OCI-LY1 (cell line): ENCODE data around the gene PRF1.

Experiments
- H2AFZ ChIP-seq: fragments of 200-600 bp; sonication (generic), shearing (Covaris generic); 2 replicates; pipeline ENCODE4 v1.6.0; 2014; ENCODE audit warnings: antibody characterized with exemption, mild to moderate bottlenecking, low read length
- H3F3A ChIP-seq: fragments of 200-600 bp; sonication (generic), shearing (Covaris generic); 2 replicates; pipeline ENCODE4 v1.6.0; 2014; ENCODE audit warnings: mild to moderate bottlenecking, antibody characterized with exemption, low read length, moderate library complexity; ENCODE audit not compliant: insufficient read depth
- H3K27ac ChIP-seq: fragments of 200-600 bp; sonication (generic); 2 replicates; pipeline ENCODE4 v1.5.1; 2014; ENCODE audit warnings: low read length, mixed run types, mild to moderate bottlenecking, low read depth; ENCODE audit not compliant: poor library complexity, severe bottlenecking
- H3K27me3 ChIP-seq: fragments of 200-600 bp; sonication (generic); 2 replicates; pipeline ENCODE4 v1.6.0; 2014; ENCODE audit warnings: antibody characterized with exemption, mild to moderate bottlenecking, low read length, moderate library complexity; ENCODE audit not compliant: insufficient read depth
- H3K36me3 ChIP-seq: fragments of 200-600 bp; sonication (generic); 2 replicates; pipeline ENCODE4 v1.6.1; 2014; ENCODE audit warnings: mild to moderate bottlenecking, antibody characterized with exemption, low read length, moderate library complexity, mixed read lengths; ENCODE audit not compliant: insufficient read depth
- H3K4me1 ChIP-seq: fragments of 200-600 bp; sonication (generic); 2 replicates; pipeline ENCODE4 v1.5.1; 2014; ENCODE audit warnings: mild to moderate bottlenecking, low read length, moderate library complexity; ENCODE audit not compliant: insufficient read depth, severe bottlenecking
- H3K4me2 ChIP-seq: fragments of 200-600 bp; sonication (generic), shearing (Covaris generic); 2 replicates; pipeline ENCODE4 v1.6.1; 2014; ENCODE audit warnings: low read length
- H3K4me3 ChIP-seq: fragments of 200-600 bp; sonication (generic); 2 replicates; pipeline ENCODE4 v1.5.1; 2014; ENCODE audit warnings: low read length, low read depth, mild to moderate bottlenecking, mixed read lengths; ENCODE audit not compliant: poor library complexity, severe bottlenecking
- H3K79me2 ChIP-seq: fragments of 200-600 bp; shearing (Covaris generic); 2 replicates; pipeline ENCODE4 v1.6.1; 2016; ENCODE audit warnings: mixed run types, low read length, mixed read lengths; ENCODE audit not compliant: insufficient read depth
- H3K9ac ChIP-seq: fragments of 200-600 bp; sonication (generic), shearing (Covaris generic); 2 replicates; pipeline ENCODE4 v1.6.1; 2014; ENCODE audit warnings: mild to moderate bottlenecking, low read length, mixed read lengths
- H3K9me2 ChIP-seq: fragments of 200-600 bp; sonication (generic), shearing (Covaris generic); 2 replicates; pipeline ENCODE4 v1.6.1; 2014; ENCODE audit warnings: low read depth, mild to moderate bottlenecking, low read length, mixed read lengths
- H3K9me3 ChIP-seq: fragments of 200-600 bp; shearing (Covaris generic); 2 replicates; pipeline ENCODE4 v1.6.1; 2014; ENCODE audit warnings: low read length, mixed read lengths
- H4K20me1 ChIP-seq: fragments of 200-600 bp; sonication (generic), shearing (Covaris generic); 2 replicates; pipeline ENCODE4 v1.6.0; 2016; ENCODE audit warnings: mild to moderate bottlenecking, low read length; ENCODE audit not compliant: insufficient read depth
- CTCF ChIP-seq: fragments of 200-600 bp; sonication (generic), shearing (Covaris generic); IDR thresholded peaks from 2 replicates; pipeline ENCODE4 v1.5.1; 2017; ENCODE audit warnings: mild to moderate bottlenecking, antibody characterized with exemption, low read length, moderate library complexity, mixed read lengths
- EZH2 ChIP-seq: fragments of 200-600 bp; sonication (generic), shearing (Covaris generic); IDR thresholded peaks from 2 replicates; pipeline ENCODE4 v1.8.0; 2017; ENCODE audit warnings: borderline replicate concordance, mixed run types, mild to moderate bottlenecking, antibody characterized with exemption, low read length, moderate library complexity, mixed read lengths

PRF1 gene

GRCh38 chr10:70565556-70566514 is 36.7 kb downstream of the PRF1 start:
- no peaks in the 10 kb centered on the region for H3K27me3 ChIP-seq
- H3K4me3 ChIP-seq = no peak overlapping the region
- H3K27ac ChIP-seq = peak overlapping the region; percentile 93
- peaks cover 63% of the 10 kb centered on the region; the same call in 1 of the 2 replicates for H3K36me3 ChIP-seq
- no peaks in the 10 kb centered on the region for H3K79me2 ChIP-seq
- peak overlapping the region; percentile 7; the same call in 1 of the 2 replicates for H3K9ac ChIP-seq
- H2AFZ ChIP-seq = no peak overlapping the region
- H4K20me1 ChIP-seq = no peaks in the 10 kb centered on the region
- H3K9me3 ChIP-seq = no peaks in the 10 kb centered on the region
- TF ChIP-seq EZH2 (no peak), CTCF (no peak)
- H3F3A ChIP-seq = no peaks in the 10 kb centered on the region
- H3K4me2 ChIP-seq = no peak overlapping the region
- peaks cover 30% of the 10 kb centered on the region for H3K4me1 ChIP-seq
- no peaks in the 10 kb centered on the region for H3K9me2 ChIP-seq

GRCh38 chr10:70564901-70565351 is 37.6 kb downstream of the PRF1 start:
- Histone ChIP-seq H3F3A (no peaks in the 10 kb centered on the region), H3K27me3 (no peaks in the 10 kb centered on the region), H3K9me3 (no peaks in the 10 kb centered on the region), H3K9me2 (no peaks in the 10 kb centered on the region), H3K27ac (peak overlapping the region; percentile 93), H3K36me3 (peaks cover 57% of the 10 kb centered on the region; the same call in 1 of the 2 replicates), H2AFZ (no peak overlapping the region), H3K4me3 (no peak overlapping the region), H3K4me2 (no peak overlapping the region), H3K9ac (peak overlapping the region; percentile 7; the same call in 1 of the 2 replicates), H4K20me1 (no peaks in the 10 kb centered on the region), H3K4me1 (peaks cover 39% of the 10 kb centered on the region), H3K79me2 (no peaks in the 10 kb centered on the region)
- peak; percentile 66 for TF ChIP-seq CTCF
- no peak for TF ChIP-seq EZH2

- Histone ChIP-seq H3K79me2 (no peaks in the 10 kb centered on the region), H3K9me3 (no peaks in the 10 kb centered on the region), H3K36me3 (peaks cover 50% of the 10 kb centered on the region; the same call in 1 of the 2 replicates), H3K27me3 (no peaks in the 10 kb centered on the region), H3K9me2 (no peaks in the 10 kb centered on the region), H3K4me2 (no peak overlapping the region), H3K27ac (peak overlapping the region; percentile 93), H2AFZ (no peak overlapping the region), H3K4me1 (peaks cover 46% of the 10 kb centered on the region), H3K4me3 (no peak overlapping the region), H3F3A (no peaks in the 10 kb centered on the region), H3K9ac (no peak overlapping the region; the same call in 1 of the 2 replicates), H4K20me1 (no peaks in the 10 kb centered on the region)
- no peak for TF ChIP-seq EZH2
- TF ChIP-seq CTCF = no peak
Measured at GRCh38 chr10:70564113-70564725, 38.3 kb downstream of the PRF1 start.
